K562 treated with DMSO at 1 percent for 24 hours (cell line): Measurements from ENCODE around the gene TTN. TPM values are rescaled to one million over a fixed set of nuclear protein-coding genes. Genes with fewer than 3 reads are reported as not detected.

Experiments used
- total RNA-seq: library from RNA; unstranded; fragments of 300-600 nt; gene quantifications from 2 replicates; pipeline ENCODE4 v1.2.3, GENCODE V29; 2022; ENCODE audit warnings: low read depth; ENCODE audit not compliant: insufficient read depth

The TTN gene
- total RNA-seq: 0.07 and 0.10 TPM in 2 replicates

GRCh38 chr2:178807227-178808008 lies at the start of gene TTN:
Gene TTN, minus strand, starts transcription at chr2:178807423. Its CDS starts 2,781 bp downstream, at chr2:178804642.

GRCh38 chr2:178480227-178481181 lies 326.7 kb downstream of the TTN start, which contains the start of gene PLEKHA3:
Gene PLEKHA3, plus strand, starts transcription at chr2:178480457. Its CDS starts 413 bp downstream, at chr2:178480870.

GRCh38 chr2:178478439-178479274 lies 328.6 kb downstream of the TTN start, which contains the start of gene FKBP7:
Gene FKBP7, minus strand, starts transcription at chr2:178478600. Its CDS starts 101 bp downstream, at chr2:178478499.

Other genes starting within 250 kb of the TTN start
- not detected in 2 replicates for gene CCDC141, start 242.7 kb upstream of the TTN start, total RNA-seq